OCI-LY7 (cell line): ENCODE data around the gene MRTFB.

Experiments
- EZH2phosphoT487 ChIP-seq: fragments of 200-600 bp; sonication (generic); IDR thresholded peaks from 2 replicates; pipeline ENCODE4 v1.6.1; 2018; ENCODE audit warnings: low read depth, borderline replicate concordance, mild to moderate bottlenecking, mixed run types, antibody characterized with exemption, low read length, moderate library complexity, mixed read lengths
- TF ChIP-seq, protein P1 (sequence below): fragments of 200-600 bp; sonication (generic); conservative IDR thresholded peaks from 2 replicates; pipeline ENCODE4 v1.5.1; 2014; ENCODE audit warnings: mild to moderate bottlenecking, antibody characterized with exemption, low read length, moderate library complexity, mixed read lengths

DNA sequence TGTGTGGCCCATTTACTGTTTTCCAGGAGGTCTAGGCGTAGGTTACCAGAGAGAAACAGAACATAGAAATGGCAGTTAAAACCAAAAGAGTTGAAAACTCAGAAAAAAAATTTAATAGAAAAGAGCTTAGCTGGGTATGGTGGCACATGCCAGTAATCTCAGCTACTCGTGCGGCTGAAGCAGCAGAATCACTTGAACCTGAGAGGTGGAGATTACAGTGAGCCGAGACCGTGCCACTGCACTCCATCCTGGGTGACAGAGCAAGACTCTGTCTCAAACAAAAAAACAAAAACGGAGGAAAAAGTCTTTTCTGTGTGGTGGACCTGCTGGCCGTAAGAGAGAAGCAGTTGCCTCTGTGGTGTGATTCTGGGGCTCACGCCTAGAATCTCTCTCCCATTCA is 35.8 kb downstream of the MRTFB start:
- TF ChIP-seq EZH2phosphoT487 = no peak
- TF ChIP-seq, protein P1, sequence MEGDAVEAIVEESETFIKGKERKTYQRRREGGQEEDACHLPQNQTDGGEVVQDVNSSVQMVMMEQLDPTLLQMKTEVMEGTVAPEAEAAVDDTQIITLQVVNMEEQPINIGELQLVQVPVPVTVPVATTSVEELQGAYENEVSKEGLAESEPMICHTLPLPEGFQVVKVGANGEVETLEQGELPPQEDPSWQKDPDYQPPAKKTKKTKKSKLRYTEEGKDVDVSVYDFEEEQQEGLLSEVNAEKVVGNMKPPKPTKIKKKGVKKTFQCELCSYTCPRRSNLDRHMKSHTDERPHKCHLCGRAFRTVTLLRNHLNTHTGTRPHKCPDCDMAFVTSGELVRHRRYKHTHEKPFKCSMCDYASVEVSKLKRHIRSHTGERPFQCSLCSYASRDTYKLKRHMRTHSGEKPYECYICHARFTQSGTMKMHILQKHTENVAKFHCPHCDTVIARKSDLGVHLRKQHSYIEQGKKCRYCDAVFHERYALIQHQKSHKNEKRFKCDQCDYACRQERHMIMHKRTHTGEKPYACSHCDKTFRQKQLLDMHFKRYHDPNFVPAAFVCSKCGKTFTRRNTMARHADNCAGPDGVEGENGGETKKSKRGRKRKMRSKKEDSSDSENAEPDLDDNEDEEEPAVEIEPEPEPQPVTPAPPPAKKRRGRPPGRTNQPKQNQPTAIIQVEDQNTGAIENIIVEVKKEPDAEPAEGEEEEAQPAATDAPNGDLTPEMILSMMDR = no peak
